Endodermal cell (in vitro differentiated cells): ENCODE data around the gene CST11. TPM values are rescaled to one million over a fixed set of nuclear protein-coding genes. Genes with fewer than 3 reads are reported as not detected.

Source experiments
- DNase-seq: peaks from one replicate; pipeline ENCODE4 v3.0.0-alpha.2; 2017
- H3K27ac ChIP-seq: 2 replicates; pipeline ENCODE4 v1.5.1; 2013; ENCODE audit warnings: mild to moderate bottlenecking, low read depth, low read length, moderate library complexity
- H3K27me3 ChIP-seq: 2 replicates; pipeline ENCODE4 v1.6.1; 2013; ENCODE audit warnings: mild to moderate bottlenecking, low read length, moderate library complexity; ENCODE audit not compliant: insufficient read depth, control insufficient read depth, poor library complexity, severe bottlenecking
- H3K36me3 ChIP-seq: 2 replicates; pipeline ENCODE4 v1.7.0; 2013; ENCODE audit warnings: mild to moderate bottlenecking, low read length, moderate library complexity; ENCODE audit not compliant: control insufficient read depth, insufficient read depth
- H3K4me1 ChIP-seq: one replicate; pipeline ENCODE4 v1.7.0; 2013; ENCODE audit warnings: low read length; ENCODE audit not compliant: control insufficient read depth, insufficient read depth
- H3K4me3 ChIP-seq: 2 replicates; pipeline ENCODE4 v1.5.1; 2013; ENCODE audit warnings: mild to moderate bottlenecking, low read length, moderate library complexity
- H3K9ac ChIP-seq: 2 replicates; pipeline ENCODE4 v1.6.1; 2013; ENCODE audit warnings: mild to moderate bottlenecking, low read length, moderate library complexity; ENCODE audit not compliant: poor library complexity, severe bottlenecking; ENCODE audit errors: extremely low read depth
- H3K9me3 ChIP-seq: 2 replicates; pipeline ENCODE4 v1.6.1; 2013; ENCODE audit warnings: mild to moderate bottlenecking, low read length, moderate library complexity; ENCODE audit not compliant: control insufficient read depth
- H3K27ac Mint-ChIP-seq: 2 replicates; pipeline ENCODE4 v1.8.0; 2020; ENCODE audit warnings: mixed read lengths
- H3K27me3 Mint-ChIP-seq: 2 replicates; pipeline ENCODE4 v1.8.0; 2021; ENCODE audit warnings: mild to moderate bottlenecking, mixed read lengths; ENCODE audit not compliant: insufficient read depth
- H3K36me3 Mint-ChIP-seq: 2 replicates; pipeline ENCODE4 v1.8.0; 2020; ENCODE audit warnings: low read depth, mixed read lengths
- H3K4me1 Mint-ChIP-seq: 2 replicates; pipeline ENCODE4 v1.8.0; 2020; ENCODE audit warnings: mixed read lengths
- H3K4me3 Mint-ChIP-seq: 2 replicates; pipeline ENCODE4 v1.8.0; 2020; ENCODE audit warnings: mild to moderate bottlenecking, moderate library complexity, mixed read lengths
- H3K9me3 Mint-ChIP-seq: 2 replicates; pipeline ENCODE4 v1.8.0; 2020; ENCODE audit warnings: mild to moderate bottlenecking, mixed read lengths
- CTCF ChIP-seq: fragments of 200-600 bp; sonication (generic); conservative IDR thresholded peaks from 2 replicates; pipeline ENCODE4 v1.5.0; 2021; ENCODE audit warnings: antibody characterized with exemption, mild to moderate bottlenecking
- WGBS, 2 experiments: methylation state at CpG; one replicate each; pipeline versions ENCODE4 v1.1.5 to v1.1.7; 2013; ENCODE audit warnings: missing lambda C conversion rate in 2 of 2, mixed read lengths in 1 of 2; ENCODE audit not compliant: insufficient coverage in 1 of 2, insufficient read length in 1 of 2; 5-methylcytosine and 5-hydroxymethylcytosine counted together
- total RNA-seq, 2 donors: library from RNA; stranded (reverse); fragmentation: NEBNext Ultra II Directional in 1 of 2; extraction: Animal tissue kit (Norgen Biotek cat#: 25700) in 1 of 2; gene quantifications; 2 replicates in 1 of 2; 3 replicates in 1 of 2; pipeline ENCODE4 v1.2.1, GENCODE V29; 2021

CST11 gene
- total RNA-seq, 2 donors from 2014 or later = 0.69 TPM; not detected in 1

- no peak overlapping the region for H3K4me3 ChIP-seq
- no peaks in the 10 kb centered on the region for H3K36me3 Mint-ChIP-seq
These were observed 1.2 kb upstream of the CST11 start for GRCh38 chr20:23453549-23454543.

GRCh38 chr20:23451956-23452487 is 654 bp downstream of the CST11 start:
- no peak for TF ChIP-seq CTCF
- Histone ChIP-seq H3K9me3 (no peaks in the 10 kb centered on the region), H3K9ac (no peak overlapping the region), H3K4me1 (no peaks in the 10 kb centered on the region), H3K36me3 (no peaks in the 10 kb centered on the region), H3K27ac (no peak overlapping the region), H3K27me3 (no peaks in the 10 kb centered on the region), H3K4me3 (no peak overlapping the region)
- Mint-ChIP-seq H3K4me3 (no peak overlapping the region), H3K36me3 (no peaks in the 10 kb centered on the region), H3K9me3 (peaks cover 4% of the 10 kb centered on the region), H3K27ac (no peak overlapping the region), H3K4me1 (peaks cover 17% of the 10 kb centered on the region), H3K27me3 (no peaks in the 10 kb centered on the region)
- 91 to 96% methylated on average over 10 to 11 of the region's 11 CpGs for WGBS, 2 experiments
- DNase-seq = no peak

More at GRCh38 chr20:23453549-23454543, 1.2 kb upstream of the CST11 start:
- peaks cover 17% of the 10 kb centered on the region for H3K4me1 Mint-ChIP-seq
- TF ChIP-seq CTCF = no peak
- no peak overlapping the region for H3K9ac ChIP-seq
- no peaks in the 10 kb centered on the region for H3K9me3 ChIP-seq
- peaks cover 4% of the 10 kb centered on the region for H3K9me3 Mint-ChIP-seq
- H3K4me3 Mint-ChIP-seq = no peak overlapping the region
- H3K4me1 ChIP-seq = no peaks in the 10 kb centered on the region
- no peaks in the 10 kb centered on the region for H3K27me3 ChIP-seq
- H3K36me3 ChIP-seq = no peaks in the 10 kb centered on the region
- WGBS, 2 experiments = 87 to 93% methylated on average over 9 to 15 of the region's 15 CpGs
- H3K27me3 Mint-ChIP-seq = no peaks in the 10 kb centered on the region
- DNase-seq = no peak
- H3K27ac Mint-ChIP-seq = no peak overlapping the region
- no peak overlapping the region for H3K27ac ChIP-seq

- H3K27me3 ChIP-seq = no peaks in the 10 kb centered on the region
- Mint-ChIP-seq H3K36me3 (no peaks in the 10 kb centered on the region), H3K4me3 (no peak overlapping the region), H3K9me3 (no peaks in the 10 kb centered on the region), H3K27me3 (no peaks in the 10 kb centered on the region), H3K27ac (no peak overlapping the region), H3K4me1 (peaks cover 17% of the 10 kb centered on the region)
- H3K9ac ChIP-seq = no peak overlapping the region
- H3K4me3 ChIP-seq = no peak overlapping the region
- H3K27ac ChIP-seq = no peak overlapping the region
- 89% methylated on average over 1 of the region's 1 CpG for WGBS, 2 experiments
- no peaks in the 10 kb centered on the region for H3K36me3 ChIP-seq
- no peak for DNase-seq
- no peaks in the 10 kb centered on the region for H3K9me3 ChIP-seq
- H3K4me1 ChIP-seq = no peaks in the 10 kb centered on the region
- TF ChIP-seq CTCF = no peak
These were observed 1.8 kb downstream of the CST11 start for GRCh38 chr20:23450877-23451276.
